ENCODE measurements around the gene COG6.

COG6 gene

DNA sequence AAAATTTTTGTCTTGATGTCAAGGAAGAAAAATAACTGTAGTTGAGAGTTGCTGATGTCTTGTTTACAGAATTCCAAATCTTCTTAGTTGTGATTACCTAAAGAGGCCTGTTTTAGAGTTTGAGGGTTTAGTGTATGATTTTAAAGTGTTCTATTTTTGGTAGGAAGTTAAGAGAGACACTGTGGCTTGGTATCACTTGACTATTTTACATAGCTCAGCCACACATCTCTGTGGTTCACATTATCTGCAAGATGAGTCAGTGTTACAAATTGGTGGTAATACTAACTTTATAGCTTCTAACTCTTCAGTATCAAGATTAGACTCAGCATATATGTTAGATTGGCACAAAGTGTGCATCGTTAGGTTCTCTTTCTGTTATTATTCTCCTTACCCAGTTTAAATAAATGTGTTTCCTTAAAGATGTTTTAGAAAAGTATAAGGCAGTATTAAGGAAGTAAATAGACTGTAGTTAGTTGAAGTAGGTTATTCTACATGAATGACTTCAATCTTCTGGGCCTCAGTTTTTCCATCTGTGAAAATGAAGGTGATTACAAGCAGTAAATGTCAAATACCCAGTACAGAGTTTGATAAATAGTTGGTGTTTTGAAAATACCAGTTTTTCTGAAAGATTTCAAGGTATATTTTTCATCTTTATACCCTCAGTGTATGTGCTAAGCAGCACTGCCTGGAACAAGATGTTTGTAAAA is 33.4 kb downstream of the COG6 start:
- no peak for TF ChIP-seq CTCF (conservative IDR thresholded peaks at IDR 0.05)
- no peak overlapping the region for H3K27ac ChIP-seq

DNA sequence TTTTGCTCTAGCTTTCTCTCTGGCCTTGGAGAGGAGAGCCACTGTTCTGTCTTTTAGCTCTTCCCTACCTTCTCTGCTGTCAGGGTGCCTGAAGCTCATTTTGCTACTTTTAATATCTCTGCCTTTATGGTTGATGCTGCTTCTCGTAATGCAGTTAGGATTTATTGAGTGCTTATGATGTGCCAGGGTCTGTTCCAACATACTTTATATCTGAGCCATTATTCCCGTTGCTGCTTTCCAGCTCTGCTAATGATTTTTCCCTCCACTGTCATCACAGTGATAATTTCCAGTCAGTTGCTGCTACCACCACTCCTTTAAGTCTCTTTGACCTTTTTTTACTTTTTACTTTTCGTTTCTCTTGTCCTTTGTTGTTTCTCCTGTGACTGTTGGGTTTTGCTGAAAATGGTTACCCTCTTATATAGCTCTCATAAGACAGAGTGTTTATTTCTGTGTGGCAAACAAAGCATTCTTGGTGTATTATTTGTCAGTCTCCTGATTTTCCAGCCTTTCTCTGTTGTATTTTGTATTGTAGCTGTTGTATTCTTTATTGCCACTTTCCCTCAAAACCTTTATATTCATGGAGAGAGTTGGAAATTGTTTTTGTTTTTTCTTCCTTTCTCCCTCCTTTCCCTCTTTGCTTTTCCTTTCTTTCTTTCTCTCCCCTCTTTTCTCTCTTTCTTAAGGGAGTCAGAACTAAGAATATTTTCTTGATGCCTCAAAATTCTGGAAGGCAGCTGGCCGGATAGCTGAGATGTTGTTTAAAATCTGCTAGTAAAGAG is 37.4 kb downstream of the COG6 start:
- no peak for TF ChIP-seq CTCF (conservative IDR thresholded peaks at IDR 0.05)
- H3K27ac ChIP-seq, result no peak overlapping the region

- no peak overlapping the region for H3K27ac ChIP-seq
- TF ChIP-seq CTCF (conservative IDR thresholded peaks at IDR 0.05), result no peak
Observed at GRCh38 chr13:39699274-39699673, 43.8 kb downstream of the COG6 start.

- TF ChIP-seq CTCF (conservative IDR thresholded peaks at IDR 0.05), result no peak
- H3K27ac ChIP-seq, result no peak overlapping the region
Observed at GRCh38 chr13:39712626-39713025, 57.2 kb downstream of the COG6 start.

DNA sequence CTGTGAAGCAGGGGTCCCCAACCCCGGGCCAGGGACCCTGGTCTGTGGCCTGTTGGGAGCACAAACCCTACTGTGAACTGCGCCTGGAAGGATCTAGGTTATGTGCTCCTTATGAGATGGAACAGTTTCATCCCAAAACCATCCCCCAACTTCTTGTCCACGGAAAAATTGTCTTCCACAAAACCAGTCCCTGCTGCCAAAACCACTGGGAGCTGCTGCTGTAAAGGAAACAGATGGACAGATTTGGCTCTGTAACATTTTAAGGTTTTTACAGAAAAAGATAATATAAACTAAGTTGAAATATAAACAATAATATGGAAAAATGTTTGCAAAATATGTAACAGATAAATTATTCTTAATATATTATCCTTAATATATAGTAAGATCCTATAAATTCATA is 73.7 kb downstream of the COG6 start:
- no peak overlapping the region for H3K27ac ChIP-seq
- no peak for TF ChIP-seq CTCF (conservative IDR thresholded peaks at IDR 0.05)

DNA sequence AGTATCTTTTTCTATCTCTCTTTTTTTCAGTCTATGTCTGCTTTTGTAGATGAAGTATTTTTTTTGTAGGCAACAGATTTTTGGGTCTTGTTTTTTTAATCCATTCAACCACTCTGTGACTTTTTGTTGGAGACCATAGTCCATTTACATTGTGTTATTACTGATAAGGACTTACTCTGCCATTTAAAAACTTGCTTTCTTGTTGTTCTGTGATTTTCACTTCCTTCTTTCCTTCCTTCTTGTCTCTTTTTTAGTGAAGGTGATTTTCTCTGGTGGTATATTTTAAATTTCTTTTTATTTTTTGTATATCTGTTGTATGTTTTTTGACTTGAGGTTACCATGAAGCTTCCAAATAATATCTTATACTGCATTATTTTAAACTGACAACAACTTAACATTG is 79.5 kb downstream of the COG6 start:
- H3K27ac ChIP-seq, result no peak overlapping the region
- TF ChIP-seq CTCF (conservative IDR thresholded peaks at IDR 0.05), result no peak

GRCh38 chr13:39737047-39737446 is 81.6 kb downstream of the COG6 start:
- no peak for TF ChIP-seq CTCF (conservative IDR thresholded peaks at IDR 0.05)
- no peak overlapping the region for H3K27ac ChIP-seq

Measured in VCaP (cell line).